Uterus (tissue), 4 donors: Measurements from ENCODE around the gene PLEKHG4B. TPM values are rescaled to one million over a fixed set of nuclear protein-coding genes. Genes with fewer than 3 reads are reported as not detected.

Source experiments
- DNase-seq, 2 donors: peaks; one replicate each; pipeline ENCODE4 v3.0.0-alpha.2; 2019 to 2020
- H3K27ac ChIP-seq, 2 donors: fragments of 200-600 bp; sonication (generic); 1 replicate in 1 of 2; 2 replicates in 1 of 2; pipeline ENCODE4 v1.5.1; 2016 to 2018
- H3K27me3 ChIP-seq, 2 donors: fragments of 200-600 bp; sonication (generic); one replicate each; pipeline ENCODE4 v1.5.1; 2018 to 2019; ENCODE audit warnings: control low read depth in 1 of 2
- H3K36me3 ChIP-seq, 2 donors: fragments of 200-600 bp; sonication (generic); one replicate each; pipeline ENCODE4 v1.5.1; 2019; ENCODE audit warnings: control low read depth in 1 of 2
- H3K4me1 ChIP-seq, 2 donors: fragments of 200-600 bp; sonication (generic); one replicate each; pipeline ENCODE4 v1.5.1; 2018 to 2019; ENCODE audit warnings: control low read depth in 1 of 2
- H3K4me3 ChIP-seq, 2 donors: fragments of 200-600 bp; sonication (generic); 1 replicate in 1 of 2; 2 replicates in 1 of 2; pipeline ENCODE4 v1.5.1; 2018 to 2019; ENCODE audit warnings: mild to moderate bottlenecking in 1 of 2
- H3K9me3 ChIP-seq, 2 donors: fragments of 200-600 bp; sonication (generic); one replicate each; pipeline ENCODE4 v1.5.1; 2019; ENCODE audit warnings: control low read depth in 1 of 2
- CTCF ChIP-seq, 4 experiments: fragments of 200-600 bp in 2 of 4; fragments of 450-650 bp in 2 of 4; sonication (generic) in 2 of 4; IDR thresholded peaks; one replicate each; pipeline ENCODE4 v1.5.1; 2016 to 2019; ENCODE audit warnings: antibody characterized with exemption in 4 of 4, mild to moderate bottlenecking in 2 of 4, moderate library complexity in 1 of 4
- POLR2A ChIP-seq, 2 donors: fragments of 450-650 bp; IDR thresholded peaks; one replicate each; pipeline ENCODE4 v1.6.1; 2016; ENCODE audit warnings: antibody characterized with exemption in 2 of 2, mild to moderate bottlenecking in 1 of 2, moderate library complexity in 1 of 2
- intact Hi-C: fragments of 100-400 bp; cut with DNase I; formaldehyde crosslinking; loops from one replicate; pipeline ENCODE4 v1.15.1; 2023; ENCODE audit warnings: low total_unique reads
- total RNA-seq, 4 donors: library from RNA; depleted of rRNA in 3 of 4; stranded (reverse); fragments of >200 nt in 3 of 4; gene quantifications; one replicate each; pipeline versions ENCODE4 v1.1.0 to v1.2.4, GENCODE V29; 2014 to 2023
- donor health status: DM: yes; HTN: yes; CAD: no.

PLEKHG4B gene
- total RNA-seq, 4 donors from 2014 or later = under 0.01 to 8.3 (median 0.37) TPM; not detected in 1

- Histone ChIP-seq H3K9me3 (no peaks in the 10 kb centered on the region), H3K36me3 (no peaks in the 10 kb centered on the region), H3K4me3 (no peak overlapping the region), H3K27me3 (no peaks in the 10 kb centered on the region), H3K27ac (no peak overlapping the region), H3K4me1 (no peaks in the 10 kb centered on the region)
- no peak for TF ChIP-seq CTCF (IDR thresholded peaks at IDR 0.05)
- TF ChIP-seq POLR2A (IDR thresholded peaks at IDR 0.05) = no peak
- intact Hi-C loops = no loop called here
- DNase-seq = no peak
Measured at GRCh38 chr5:141761-142160, 49.8 kb downstream of the PLEKHG4B start.

- Histone ChIP-seq H3K9me3 (peaks cover 0 to 4% of the 10 kb centered on the region in 2 donors), H3K4me1 (no peaks in the 10 kb centered on the region), H3K27ac (no peak overlapping the region), H3K4me3 (no peak overlapping the region), H3K36me3 (no peaks in the 10 kb centered on the region), H3K27me3 (no peaks in the 10 kb centered on the region)
- TF ChIP-seq POLR2A (IDR thresholded peaks at IDR 0.05) = no peak
- TF ChIP-seq CTCF (IDR thresholded peaks at IDR 0.05) = no peak
- intact Hi-C loops = no loop called here
- no peak for DNase-seq
Measured at GRCh38 chr5:142246-142810, 50.4 kb downstream of the PLEKHG4B start.

- Histone ChIP-seq H3K36me3 (no peaks in the 10 kb centered on the region), H3K27me3 (no peaks in the 10 kb centered on the region), H3K9me3 (peaks cover 0 to 9% of the 10 kb centered on the region in 2 donors), H3K4me3 (no peak overlapping the region), H3K27ac (no peak overlapping the region), H3K4me1 (no peaks in the 10 kb centered on the region)
- DNase-seq = no peak
- TF ChIP-seq POLR2A (IDR thresholded peaks at IDR 0.05) = no peak
- TF ChIP-seq CTCF (IDR thresholded peaks at IDR 0.05) = no peak
- intact Hi-C loops = no loop called here
Measured at GRCh38 chr5:143041-143440, 51.1 kb downstream of the PLEKHG4B start.

- intact Hi-C loops = no loop called here
- Histone ChIP-seq H3K27me3 (no peaks in the 10 kb centered on the region), H3K4me1 (no peaks in the 10 kb centered on the region), H3K4me3 (no peak overlapping the region), H3K9me3 (peaks cover 0 to 12% of the 10 kb centered on the region in 2 donors), H3K27ac (no peak overlapping the region), H3K36me3 (no peaks in the 10 kb centered on the region)
- TF ChIP-seq POLR2A (IDR thresholded peaks at IDR 0.05) (no peak), CTCF (IDR thresholded peaks at IDR 0.05) (no peak)
- DNase-seq = no peak
Measured at GRCh38 chr5:144941-145340, 53.0 kb downstream of the PLEKHG4B start.

GRCh38 chr5:145585-146323 is 53.8 kb downstream of the PLEKHG4B start:
- intact Hi-C loops = no loop called here
- DNase-seq = no peak
- no peak overlapping the region for H3K27ac ChIP-seq
- H3K4me1 ChIP-seq = no peaks in the 10 kb centered on the region
- no peak overlapping the region for H3K4me3 ChIP-seq
- H3K36me3 ChIP-seq = no peaks in the 10 kb centered on the region
- TF ChIP-seq CTCF (IDR thresholded peaks at IDR 0.05) (no peak), POLR2A (IDR thresholded peaks at IDR 0.05) (no peak)
- peaks cover 0 to 12% of the 10 kb centered on the region in 2 donors for H3K9me3 ChIP-seq
- no peaks in the 10 kb centered on the region for H3K27me3 ChIP-seq
